K562 (cell line): ENCODE results near the gene SFT2D2. TPM values are rescaled to one million over a fixed set of nuclear protein-coding genes. Genes with fewer than 3 reads are reported as not detected.
A peak's percentile ranks its signal among the peaks of the same experiment; 100 is the strongest.

Experiments used
- ARID1B ChIP-seq: fragments of 450-650 bp; IDR thresholded peaks from 2 replicates; pipeline ENCODE4 v1.6.1; 2016; ENCODE audit warnings: antibody characterized with exemption, mild to moderate bottlenecking, inconsistent platforms
- CCNT2 ChIP-seq: IDR thresholded peaks from 2 replicates; pipeline ENCODE4 v1.6.1; 2011; ENCODE audit warnings: borderline replicate concordance, low read depth, mild to moderate bottlenecking, moderate library complexity, mixed read lengths, low read length; ENCODE audit not compliant: insufficient read length; ENCODE audit errors: extremely low read depth
- CGGBP1 ChIP-seq: fragments of 250-450 bp; sonication (Bioruptor Pico); IDR thresholded peaks from 2 replicates; pipeline ENCODE4 v1.9.0; 2021; ENCODE audit warnings: mild to moderate bottlenecking
- CREB3 ChIP-seq: fragments of 450-650 bp; conservative IDR thresholded peaks from 2 replicates; pipeline ENCODE4 v1.6.1; 2016; ENCODE audit warnings: missing genetic modification characterization, low read depth, mild to moderate bottlenecking, missing compliant biosample characterization, moderate library complexity
- CXXC5 ChIP-seq: fragments of 250-450 bp; sonication (Bioruptor Pico); IDR thresholded peaks from 2 replicates; pipeline ENCODE4 v1.8.0; 2022; ENCODE audit warnings: inconsistent platforms, mild to moderate bottlenecking, moderate library complexity
- DLX4 ChIP-seq: fragments of 250-450 bp; sonication (Bioruptor Pico); IDR thresholded peaks from 2 replicates; pipeline ENCODE4 v1.6.1; 2021; ENCODE audit warnings: mild to moderate bottlenecking
- EGR1 ChIP-seq: fragments of 450-650 bp; conservative IDR thresholded peaks from 2 replicates; pipeline ENCODE4 v1.6.1; 2017; ENCODE audit warnings: mild to moderate bottlenecking
- ELF2 ChIP-seq: fragments of 250-450 bp; sonication (Bioruptor Pico); IDR thresholded peaks from 2 replicates; pipeline ENCODE4 v1.5.0; 2021; ENCODE audit warnings: mild to moderate bottlenecking
- FOXA3 ChIP-seq, 2 experiments: fragments of 450-650 bp in 1 of 2; sonication (generic) in 1 of 2; formaldehyde crosslinking; IDR thresholded peaks in 1 of 2; conservative IDR thresholded peaks in 1 of 2; 2 replicates each; pipeline versions ENCODE4 v1.4.0 to v1.8.0; 2020 to 2022; ENCODE audit warnings: mild to moderate bottlenecking in 2 of 2, missing genetic modification reagents in 1 of 2
- HBP1 ChIP-seq: fragments of 450-650 bp; formaldehyde crosslinking; IDR thresholded peaks from 2 replicates; pipeline ENCODE4 v1.4.0; 2022; ENCODE audit warnings: missing genetic modification characterization
- HEY1 ChIP-seq: fragments of 250-450 bp; sonication (Bioruptor Pico); IDR thresholded peaks from 2 replicates; pipeline ENCODE4 v1.5.0; 2020; ENCODE audit warnings: mild to moderate bottlenecking, moderate library complexity, borderline replicate concordance
- MBD2 ChIP-seq: sonication (generic); IDR thresholded peaks from 2 replicates; pipeline ENCODE4 v1.6.1; 2016; ENCODE audit warnings: low read depth, borderline replicate concordance
- MCM7 ChIP-seq, 2 experiments: fragments of 450-650 bp; IDR thresholded peaks; 2 replicates each; pipeline ENCODE4 v1.6.1; 2016 to 2018
- MYBL2 ChIP-seq, 2 experiments: fragments of 450-650 bp in 1 of 2; sonication (generic) in 1 of 2; formaldehyde crosslinking in 1 of 2; IDR thresholded peaks; 2 replicates each; pipeline versions ENCODE4 v1.6.1 to v1.8.1; 2017 to 2022; ENCODE audit warnings: borderline replicate concordance in 1 of 2, inconsistent platforms in 1 of 2, low read depth in 1 of 2, mild to moderate bottlenecking in 1 of 2, missing genetic modification reagents in 1 of 2, moderate library complexity in 1 of 2
- NBN ChIP-seq: fragments of 450-650 bp; IDR thresholded peaks from 2 replicates; pipeline ENCODE4 v1.6.1; 2016; ENCODE audit warnings: low read depth, mild to moderate bottlenecking
- NCOA4 ChIP-seq: fragments of 450-650 bp; IDR thresholded peaks from 2 replicates; pipeline ENCODE4 v1.6.1; 2018; ENCODE audit warnings: mild to moderate bottlenecking; ENCODE audit not compliant: partially characterized antibody
- NCOR1 ChIP-seq: fragments of 450-650 bp; IDR thresholded peaks from 2 replicates; pipeline ENCODE4 v1.6.1; 2016; ENCODE audit warnings: mild to moderate bottlenecking, moderate library complexity
- PKNOX1 ChIP-seq: fragments of 450-650 bp; IDR thresholded peaks from 2 replicates; pipeline ENCODE4 v1.6.1; 2016
- TEAD2 ChIP-seq: fragments of 450-650 bp; IDR thresholded peaks from 2 replicates; pipeline ENCODE4 v1.6.1; 2016; ENCODE audit warnings: missing genetic modification characterization, control low read depth, missing compliant biosample characterization
- ZBED1 ChIP-seq: IDR thresholded peaks from 2 replicates; pipeline ENCODE4 v1.6.1; 2014
- ZBTB2 ChIP-seq: fragments of 450-650 bp; IDR thresholded peaks from 2 replicates; pipeline ENCODE4 v1.6.1; 2016; ENCODE audit warnings: antibody characterized with exemption
- ZEB2 ChIP-seq: fragments of 450-650 bp; IDR thresholded peaks from 2 replicates; pipeline ENCODE4 v1.6.1; 2016
- ZNF57 ChIP-seq: fragments of 450-650 bp; formaldehyde crosslinking; IDR thresholded peaks from 2 replicates; pipeline ENCODE4 v1.4.0; 2020; ENCODE audit warnings: mild to moderate bottlenecking, moderate library complexity
- polyA plus RNA-seq, 8 experiments: library from polyadenylated mRNA; depleted of rRNA in 4 of 8; stranded (reverse) in 5 of 8; unstranded in 3 of 8; fragments of >200 nt; fragmentation: Nextera tagmentation in 2 of 8; fragmentation: Illumina TruSeq in 1 of 8; extraction: Ambion mirVana in 2 of 8; extraction: Trizol in 1 of 8; gene quantifications; 2 replicates each; pipeline versions ENCODE4 v1.2.1 to v1.2.3, GENCODE V29; 2011 to 2014; ENCODE audit warnings: inconsistent platforms in 1 of 8, missing spikeins in 1 of 8
- total RNA-seq, 7 experiments: library from RNA; depleted of rRNA in 6 of 7; stranded (reverse); fragments of >200 nt in 6 of 7; fragmentation: Illumina TruSeq in 2 of 7; extraction: Trizol in 2 of 7; gene quantifications; 2 replicates each; pipeline versions ENCODE4 v1.2.1 to v1.2.3, GENCODE V29; 2011 to 2021; ENCODE audit warnings: low replicate concordance in 1 of 7

Gene SFT2D2
- total and polyA plus RNA-seq, 9 of the 15 experiments (the other 6 are each of a cell fraction or from before 2014, with no cell fraction given) = 3.4 to 50.1 (median 21.6) TPM

GRCh38 chr1:168288311-168289052 is 62.7 kb downstream of the SFT2D2 start (continued):
- TF ChIP-seq MYBL2 (IDR thresholded peaks at IDR 0.05; ENCODE audit: low read depth) = no peak
- TF ChIP-seq MYBL2 (CRISPR knock-in tag; IDR thresholded peaks at IDR 0.05; ENCODE audit: borderline replicate concordance) = no peak
- no peak for TF ChIP-seq CGGBP1 (CRISPR knock-in tag)
- TF ChIP-seq CXXC5 (CRISPR knock-in tag) = peak; percentile 27; the same call in 1 of the 2 replicates
- TF ChIP-seq DLX4 = no peak
- no peak for TF ChIP-seq EGR1
- no peak for TF ChIP-seq FOXA3 (CRISPR knock-in tag; conservative IDR thresholded peaks at IDR 0.05 in 1 of 2, IDR thresholded peaks at IDR 0.05 in 1 of 2)
- no peak for TF ChIP-seq MCM7 (IDR thresholded peaks at IDR 0.05)
- TF ChIP-seq ZNF57 (CRISPR knock-in tag) = no peak
- TF ChIP-seq TEAD2 = no peak
- TF ChIP-seq NCOR1 = peak; percentile 91
- peak; percentile 46; the same call in 1 of the 2 replicates for TF ChIP-seq NBN
- 0 out of 2 replicates have a peak, but pooled peaks have one; percentile 21 for TF ChIP-seq PKNOX1
- TF ChIP-seq ZEB2 = peak; percentile 97
- TF ChIP-seq ARID1B = peak; percentile 97
- no peak for TF ChIP-seq ELF2 (CRISPR knock-in tag)
- TF ChIP-seq CCNT2 = peak; percentile 76
- 0 out of 2 replicates have a peak, but pooled peaks have one; percentile 39 for TF ChIP-seq HEY1 (CRISPR knock-in tag)
- TF ChIP-seq CREB3 (tag) = no peak
- TF ChIP-seq MBD2 = no peak
- no peak for TF ChIP-seq ZBTB2
- TF ChIP-seq ZBED1 = 0 out of 2 replicates have a peak, but pooled peaks have one; percentile 68
- TF ChIP-seq HBP1 (CRISPR knock-in tag) = no peak
- TF ChIP-seq NCOA4 = no peak
